SU-DHL-6 (cell line): ENCODE data around the gene GRHL3.

Experiments used
- H2AFZ ChIP-seq: fragments of 200-600 bp; sonication (generic); 2 replicates; pipeline ENCODE4 v1.6.1; 2014; ENCODE audit warnings: low read depth, mild to moderate bottlenecking, moderate library complexity, mixed read lengths, antibody characterized with exemption, low read length; ENCODE audit not compliant: severe bottlenecking
- H3F3A ChIP-seq: fragments of 200-600 bp; shearing (Covaris generic); 2 replicates; pipeline ENCODE4 v1.6.0; 2016; ENCODE audit warnings: antibody characterized with exemption, mild to moderate bottlenecking; ENCODE audit not compliant: insufficient read depth
- H3K27ac ChIP-seq: fragments of 200-600 bp; sonication (generic); 2 replicates; pipeline ENCODE4 v1.5.1; 2016; ENCODE audit warnings: low read depth, mild to moderate bottlenecking, low read length, moderate library complexity, mixed read lengths
- H3K27me3 ChIP-seq: fragments of 200-600 bp; sonication (generic), shearing (Covaris generic); 2 replicates; pipeline ENCODE4 v1.6.0; 2014; ENCODE audit warnings: mild to moderate bottlenecking, low read length
- H3K36me3 ChIP-seq: fragments of 200-600 bp; sonication (generic); 2 replicates; pipeline ENCODE4 v1.6.1; 2014; ENCODE audit warnings: mild to moderate bottlenecking, low read length, mixed read lengths
- H3K4me2 ChIP-seq: fragments of 300-600, 200-600 bp; shearing (Covaris generic), sonication (generic); 2 replicates; pipeline ENCODE4 v1.6.0; 2014; ENCODE audit warnings: low read length, low read depth, mild to moderate bottlenecking; ENCODE audit not compliant: poor library complexity, severe bottlenecking
- H3K4me3 ChIP-seq: fragments of 200-600 bp; sonication (generic); 2 replicates; pipeline ENCODE4 v1.5.1; 2014; ENCODE audit warnings: antibody characterized with exemption, low read length, mild to moderate bottlenecking, mixed read lengths; ENCODE audit not compliant: insufficient read depth, poor library complexity, severe bottlenecking
- H3K79me2 ChIP-seq: fragments of 200-600 bp; sonication (generic); 2 replicates; pipeline ENCODE4 v1.6.1; 2014; ENCODE audit warnings: mild to moderate bottlenecking, low read length, moderate library complexity; ENCODE audit not compliant: insufficient read depth
- H3K9ac ChIP-seq: fragments of 200-600 bp; sonication (generic); 2 replicates; pipeline ENCODE4 v1.7.0; 2014; ENCODE audit warnings: mild to moderate bottlenecking, low read length
- H3K9me2 ChIP-seq: fragments of 200-600 bp; sonication (generic); replicated peaks from 2 replicates; pipeline ENCODE4 v1.6.1; 2014; ENCODE audit warnings: low read length; ENCODE audit not compliant: insufficient read depth
- H3K9me3 ChIP-seq: fragments of 200-600 bp; sonication (generic); 2 replicates; pipeline ENCODE4 v1.6.1; 2014; ENCODE audit warnings: low read length, mixed read lengths; ENCODE audit not compliant: insufficient read depth
- H4K20me1 ChIP-seq: fragments of 200-600 bp; sonication (generic); 2 replicates; pipeline ENCODE4 v1.6.1; 2014; ENCODE audit warnings: low read depth, mild to moderate bottlenecking, antibody characterized with exemption, low read length, moderate library complexity, mixed read lengths
- EZH2phosphoT487 ChIP-seq: fragments of 200-600 bp; sonication (generic), shearing (Covaris generic); conservative IDR thresholded peaks from 2 replicates; pipeline ENCODE4 v1.6.1; 2018; ENCODE audit warnings: mild to moderate bottlenecking, antibody characterized with exemption, low read length, moderate library complexity, mixed read lengths
- TF ChIP-seq, protein P1 (sequence below): fragments of 200-600 bp; sonication (generic); IDR thresholded peaks from one replicate; pipeline ENCODE4 v1.5.1; 2017; ENCODE audit warnings: antibody characterized with exemption, mild to moderate bottlenecking, low read length, moderate library complexity; ENCODE audit not compliant: insufficient read depth, poor library complexity, severe bottlenecking

The GRHL3 gene

DNA sequence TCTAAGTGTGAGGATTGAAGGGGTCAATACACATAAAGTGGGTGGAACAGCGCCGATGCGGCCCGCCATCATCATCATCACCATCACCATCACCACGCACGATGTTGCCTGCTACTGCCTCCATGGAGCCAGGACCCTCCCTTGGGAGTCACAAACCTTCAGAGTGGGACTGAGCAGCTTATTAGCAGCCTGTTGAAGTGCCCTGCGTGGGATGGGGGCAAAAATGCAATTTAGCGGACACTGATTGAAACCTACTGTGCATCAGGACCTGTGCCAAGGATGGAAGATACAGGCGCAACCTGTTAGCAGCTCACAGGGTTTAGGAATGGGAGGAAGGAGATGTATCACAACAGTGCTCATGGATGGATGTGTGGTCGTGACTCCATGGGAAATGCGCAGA lies 67.8 kb downstream of the GRHL3 start:
- Histone ChIP-seq H3K9me3 (no peaks in the 10 kb centered on the region), H3K4me3 (no peak overlapping the region), H3K27ac (no peak overlapping the region), H3K79me2 (no peaks in the 10 kb centered on the region), H3K4me2 (no peak overlapping the region), H3K36me3 (no peaks in the 10 kb centered on the region), H2AFZ (no peak overlapping the region), H3F3A (peaks cover 6% of the 10 kb centered on the region), H3K27me3 (no peaks in the 10 kb centered on the region), H4K20me1 (no peaks in the 10 kb centered on the region), H3K9ac (no peak overlapping the region), H3K9me2 (no peaks in the 10 kb centered on the region)
- TF ChIP-seq EZH2phosphoT487: no peak
- TF ChIP-seq, protein P1, sequence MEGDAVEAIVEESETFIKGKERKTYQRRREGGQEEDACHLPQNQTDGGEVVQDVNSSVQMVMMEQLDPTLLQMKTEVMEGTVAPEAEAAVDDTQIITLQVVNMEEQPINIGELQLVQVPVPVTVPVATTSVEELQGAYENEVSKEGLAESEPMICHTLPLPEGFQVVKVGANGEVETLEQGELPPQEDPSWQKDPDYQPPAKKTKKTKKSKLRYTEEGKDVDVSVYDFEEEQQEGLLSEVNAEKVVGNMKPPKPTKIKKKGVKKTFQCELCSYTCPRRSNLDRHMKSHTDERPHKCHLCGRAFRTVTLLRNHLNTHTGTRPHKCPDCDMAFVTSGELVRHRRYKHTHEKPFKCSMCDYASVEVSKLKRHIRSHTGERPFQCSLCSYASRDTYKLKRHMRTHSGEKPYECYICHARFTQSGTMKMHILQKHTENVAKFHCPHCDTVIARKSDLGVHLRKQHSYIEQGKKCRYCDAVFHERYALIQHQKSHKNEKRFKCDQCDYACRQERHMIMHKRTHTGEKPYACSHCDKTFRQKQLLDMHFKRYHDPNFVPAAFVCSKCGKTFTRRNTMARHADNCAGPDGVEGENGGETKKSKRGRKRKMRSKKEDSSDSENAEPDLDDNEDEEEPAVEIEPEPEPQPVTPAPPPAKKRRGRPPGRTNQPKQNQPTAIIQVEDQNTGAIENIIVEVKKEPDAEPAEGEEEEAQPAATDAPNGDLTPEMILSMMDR: no peak

DNA sequence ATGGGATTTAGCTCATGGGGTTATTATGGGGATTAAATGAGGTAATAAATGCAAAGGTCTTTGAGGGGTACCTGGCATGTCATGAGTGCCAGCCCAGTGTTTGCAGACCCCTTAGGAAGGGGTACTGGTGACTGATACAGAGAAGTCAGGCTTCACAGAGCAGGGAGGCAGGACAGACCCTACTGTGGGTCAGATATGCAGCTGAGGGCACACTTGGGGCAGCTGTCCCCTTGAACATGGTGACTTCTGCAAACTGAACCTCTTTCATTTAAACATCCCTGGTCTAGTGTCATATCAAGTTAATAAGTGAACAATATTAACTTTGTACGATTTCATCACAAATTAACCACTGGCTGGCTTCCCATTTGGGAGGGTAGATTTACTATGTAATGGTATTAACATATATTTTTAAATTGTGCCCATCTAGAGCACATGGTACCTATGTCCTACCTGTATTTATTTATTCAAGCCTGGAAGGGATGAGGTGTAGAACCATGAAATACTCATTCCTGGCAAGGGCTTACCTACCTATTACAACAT lies 68.5 kb downstream of the GRHL3 start:
- Histone ChIP-seq H4K20me1 (no peaks in the 10 kb centered on the region), H3K36me3 (no peaks in the 10 kb centered on the region), H3K27ac (no peak overlapping the region), H2AFZ (no peak overlapping the region), H3K9me2 (no peaks in the 10 kb centered on the region), H3K27me3 (no peaks in the 10 kb centered on the region), H3K79me2 (no peaks in the 10 kb centered on the region), H3K4me2 (no peak overlapping the region), H3F3A (peaks cover 12% of the 10 kb centered on the region), H3K9me3 (no peaks in the 10 kb centered on the region), H3K4me3 (no peak overlapping the region), H3K9ac (no peak overlapping the region)
- TF ChIP-seq, protein P1: no peak
- TF ChIP-seq EZH2phosphoT487: no peak

DNA sequence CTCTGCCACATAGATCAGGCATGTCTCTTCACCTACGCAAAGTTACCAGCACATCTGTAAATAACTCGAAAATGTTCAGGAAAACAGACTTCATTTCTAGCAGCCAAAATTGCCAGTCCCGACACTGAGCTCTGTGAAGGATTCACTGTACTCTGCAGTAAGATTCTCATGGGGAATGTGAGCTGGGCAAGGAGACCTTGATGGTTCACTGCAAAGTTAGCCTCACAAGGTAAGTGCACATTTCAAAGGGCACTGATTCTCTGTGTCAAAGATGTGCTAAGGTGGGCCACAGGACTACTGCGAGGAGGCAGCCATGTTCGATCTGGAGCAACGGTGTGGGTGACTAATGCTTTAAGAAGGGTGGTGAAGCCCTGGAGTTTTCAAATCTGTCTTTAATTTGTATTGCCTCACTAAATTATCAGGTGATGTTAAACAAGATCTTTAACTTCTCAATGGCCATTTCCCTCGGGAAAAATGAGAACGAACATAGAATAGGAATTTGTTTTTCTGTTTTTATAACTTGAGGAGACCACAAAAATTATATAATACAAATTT lies 69.3 kb downstream of the GRHL3 start:
- Histone ChIP-seq H3F3A (peaks cover 19% of the 10 kb centered on the region), H4K20me1 (no peaks in the 10 kb centered on the region), H3K27me3 (no peaks in the 10 kb centered on the region), H3K27ac (no peak overlapping the region), H3K79me2 (no peaks in the 10 kb centered on the region), H3K9ac (no peak overlapping the region), H3K36me3 (no peaks in the 10 kb centered on the region), H2AFZ (no peak overlapping the region), H3K9me2 (no peaks in the 10 kb centered on the region), H3K4me2 (no peak overlapping the region), H3K9me3 (no peaks in the 10 kb centered on the region), H3K4me3 (no peak overlapping the region)
- TF ChIP-seq, protein P1: no peak
- TF ChIP-seq EZH2phosphoT487: no peak
